A549 (cell line): ENCODE measurements around the gene KRTAP13-3.

Source experiments
- MYC ChIP-seq: IDR thresholded peaks from 2 replicates; pipeline ENCODE4 v1.6.1; 2012; ENCODE audit warnings: mild to moderate bottlenecking, inconsistent platforms, low read length, improper control_type of control experiment, borderline replicate concordance
- RAD21 ChIP-seq, 2 experiments: fragments of >200 bp in 1 of 2; sonication (Bioruptor Twin) in 1 of 2; formaldehyde crosslinking in 1 of 2; IDR thresholded peaks in 1 of 2; conservative IDR thresholded peaks in 1 of 2; 2 replicates in 1 of 2; 3 replicates in 1 of 2; pipeline ENCODE4 v1.6.1; 2012 to 2018; ENCODE audit warnings: inconsistent platforms in 1 of 2
- TF ChIP-seq, protein P1 (sequence below): fragments of 450-650 bp; IDR thresholded peaks from 2 replicates; pipeline ENCODE4 v1.6.1; 2014; ENCODE audit warnings: antibody characterized with exemption

DNA sequence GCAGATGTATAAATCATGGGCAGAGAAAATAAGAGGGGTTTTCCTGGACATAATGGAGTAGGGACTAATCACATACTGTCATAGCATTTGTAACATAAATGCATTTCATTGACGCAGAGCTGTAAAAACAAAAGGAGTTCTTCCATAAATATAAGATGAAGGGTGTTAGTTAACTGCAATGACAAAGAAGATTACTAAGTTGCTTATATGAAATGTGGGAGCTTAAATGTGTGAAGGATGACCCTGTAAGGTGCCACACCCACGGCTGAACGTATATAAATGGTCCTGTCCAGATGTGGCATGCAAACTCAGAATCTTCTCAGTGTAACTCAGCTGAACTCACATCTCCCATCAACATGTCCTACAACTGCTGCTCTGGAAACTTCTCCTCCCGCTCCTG, 30.0 kb downstream of the KRTAP13-3 start, which contains the start of gene KRTAP13-1:
- TF ChIP-seq, protein P1, sequence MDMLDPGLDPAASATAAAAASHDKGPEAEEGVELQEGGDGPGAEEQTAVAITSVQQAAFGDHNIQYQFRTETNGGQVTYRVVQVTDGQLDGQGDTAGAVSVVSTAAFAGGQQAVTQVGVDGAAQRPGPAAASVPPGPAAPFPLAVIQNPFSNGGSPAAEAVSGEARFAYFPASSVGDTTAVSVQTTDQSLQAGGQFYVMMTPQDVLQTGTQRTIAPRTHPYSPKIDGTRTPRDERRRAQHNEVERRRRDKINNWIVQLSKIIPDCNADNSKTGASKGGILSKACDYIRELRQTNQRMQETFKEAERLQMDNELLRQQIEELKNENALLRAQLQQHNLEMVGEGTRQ = no peak
- no peak for TF ChIP-seq MYC
- no peak for TF ChIP-seq RAD21 (conservative IDR thresholded peaks at IDR 0.05 in 1 of 2, IDR thresholded peaks at IDR 0.05 in 1 of 2)
